ENCODE data around the gene PGAP1. TPM values are rescaled to one million over a fixed set of nuclear protein-coding genes. Genes with fewer than 3 reads are reported as not detected.

PGAP1 gene
- polyA plus RNA-seq, 3 donors = 0.10 to 0.81 (median 0.33) TPM

GRCh38 chr2:196899976-196900375 lies 26.5 kb downstream of the PGAP1 start:
- no peaks in the 10 kb centered on the region for H3K27me3 Mint-ChIP-seq (ENCODE audit: low read depth in 3 of 3)
- H3K9me3 Mint-ChIP-seq = peaks cover 0 to 4% (median 0%) of the 10 kb centered on the region in 7 donors
- no peaks in the 10 kb centered on the region for H4K20me1 ChIP-seq (ENCODE audit: insufficient read depth, low read length)
- H3K27me3 ChIP-seq (ENCODE audit: control insufficient read depth in 2 of 2, insufficient read depth in 2 of 2, low read length in 2 of 2) = no peaks in the 10 kb centered on the region
- intact Hi-C loops (cut with micrococcal nuclease) = no loop called here
- no peak overlapping the region for H3K4me3 ChIP-seq (replicated peaks in 1 of 3; ENCODE audit: low read depth in 2 of 3, low read length in 3 of 3)
- TF ChIP-seq CTCF (IDR thresholded peaks at IDR 0.05) = no peak
- H3K9ac ChIP-seq (ENCODE audit: insufficient read depth, low read length, poor library complexity, severe bottlenecking) = no peak overlapping the region
- no peak overlapping the region for H3K4me2 ChIP-seq (replicated peaks; ENCODE audit: extremely low read depth, low read length, poor library complexity, severe bottlenecking)
- no peaks in the 10 kb centered on the region for H3K79me2 ChIP-seq (ENCODE audit: insufficient read depth, low read length)
- no peaks in the 10 kb centered on the region for H3K4me1 Mint-ChIP-seq
- no peak overlapping the region for H3K27ac Mint-ChIP-seq
- H3K9me3 ChIP-seq (replicated peaks in 1 of 2; ENCODE audit: control insufficient read depth in 1 of 2, insufficient read depth in 1 of 2, low read length in 2 of 2) = no peaks in the 10 kb centered on the region
- no peak overlapping the region for H3K4me3 Mint-ChIP-seq
- H2AFZ ChIP-seq (ENCODE audit: insufficient read depth, low read depth, low read length, poor library complexity, severe bottlenecking) = no peak overlapping the region
- no peak overlapping the region for H3K27ac ChIP-seq (ENCODE audit: low read depth in 1 of 2, low read length in 2 of 2)
- no peaks in the 10 kb centered on the region for H3K4me1 ChIP-seq (ENCODE audit: control insufficient read depth in 1 of 2, insufficient read depth in 2 of 2, low read length in 2 of 2)
- no peak for DNase-seq
- H3K36me3 ChIP-seq (replicated peaks in 1 of 2; ENCODE audit: control insufficient read depth in 1 of 2, insufficient read depth in 2 of 2, low read length in 2 of 2) = no peaks in the 10 kb centered on the region
- no CpG with 5 or more reads among the region's 3 CpGs for WGBS (ENCODE audit: insufficient coverage)
- H3K36me3 Mint-ChIP-seq = peaks cover 15 to 23% of the 10 kb centered on the region in 2 donors

GRCh38 chr2:196891136-196891535 lies 35.4 kb downstream of the PGAP1 start:
- no peaks in the 10 kb centered on the region for H3K9me3 ChIP-seq (replicated peaks in 1 of 2; ENCODE audit: control insufficient read depth in 1 of 2, insufficient read depth in 1 of 2, low read length in 2 of 2)
- no peak overlapping the region for H2AFZ ChIP-seq (ENCODE audit: insufficient read depth, low read depth, low read length, poor library complexity, severe bottlenecking)
- intact Hi-C loops (cut with micrococcal nuclease) = no loop called here
- H4K20me1 ChIP-seq (ENCODE audit: insufficient read depth, low read length) = no peaks in the 10 kb centered on the region
- H3K79me2 ChIP-seq (ENCODE audit: insufficient read depth, low read length) = no peaks in the 10 kb centered on the region
- no peaks in the 10 kb centered on the region for H3K36me3 ChIP-seq (replicated peaks in 1 of 2; ENCODE audit: control insufficient read depth in 1 of 2, insufficient read depth in 2 of 2, low read length in 2 of 2)
- H3K27me3 ChIP-seq (ENCODE audit: control insufficient read depth in 2 of 2, insufficient read depth in 2 of 2, low read length in 2 of 2) = no peaks in the 10 kb centered on the region
- H3K9ac ChIP-seq (ENCODE audit: insufficient read depth, low read length, poor library complexity, severe bottlenecking) = no peak overlapping the region
- peak overlapping the region in 1 of 2 donors; percentile 32 for H3K27ac ChIP-seq (ENCODE audit: low read depth in 1 of 2, low read length in 2 of 2)
- H3K4me1 ChIP-seq (ENCODE audit: control insufficient read depth in 1 of 2, insufficient read depth in 2 of 2, low read length in 2 of 2) = peaks cover 7% of the 10 kb centered on the region in 2 donors
- Mint-ChIP-seq H3K27ac (peak overlapping the region in 2 of 7 donors; percentile 5 to 52), H3K4me1 (peaks cover 10% of the 10 kb centered on the region), H3K27me3 (ENCODE audit: low read depth in 3 of 3) (no peaks in the 10 kb centered on the region), H3K4me3 (no peak overlapping the region), H3K36me3 (peaks cover 10 to 18% of the 10 kb centered on the region in 2 donors), H3K9me3 (peaks cover 0 to 3% (median 1%) of the 10 kb centered on the region in 7 donors)
- no CpG with 5 or more reads among the region's 2 CpGs for WGBS (ENCODE audit: insufficient coverage)
- no peak for TF ChIP-seq CTCF (IDR thresholded peaks at IDR 0.05)
- H3K4me3 ChIP-seq (replicated peaks in 1 of 3; ENCODE audit: low read depth in 2 of 3, low read length in 3 of 3) = no peak overlapping the region
- H3K4me2 ChIP-seq (replicated peaks; ENCODE audit: extremely low read depth, low read length, poor library complexity, severe bottlenecking) = peak overlapping the region; percentile 12
- DNase-seq = no peak
